BJ (cell line): ENCODE results near the gene VSTM2L. TPM values are rescaled to one million over a fixed set of nuclear protein-coding genes. Genes with fewer than 3 reads are reported as not detected.

Source experiments
- CTCF ChIA-PET: fragments of 350-600 bp; formaldehyde crosslinking; extraction: SDS; loops from one replicate; lab custom pipeline; 2021; ENCODE audit warnings: antibody characterized with exemption, inconsistent platforms; lab: Yijun Ruan, JAX
- POLR2A ChIA-PET: fragments of 300-600 bp; sonication (Branson Sonifier 250); formaldehyde crosslinking; extraction: SDS; loops from one replicate; lab custom pipeline; 2021; ENCODE audit warnings: antibody characterized with exemption; lab: Charles Lee
- DNase-seq: peaks from one replicate; pipeline ENCODE4 v3.0.0-alpha.2; 2011; ENCODE audit warnings: low read depth
- H3K27me3 ChIP-seq: 2 replicates; pipeline ENCODE4 v1.6.0; 2011; ENCODE audit warnings: low read length; ENCODE audit not compliant: control insufficient read depth, insufficient read depth
- H3K36me3 ChIP-seq: 2 replicates; pipeline ENCODE4 v1.5.1; 2011; ENCODE audit warnings: low read length; ENCODE audit not compliant: control insufficient read depth, insufficient read depth
- H3K4me3 ChIP-seq: 2 replicates; pipeline ENCODE4 v1.5.1; 2011; ENCODE audit warnings: low read depth, mild to moderate bottlenecking, control low read depth, low read length
- polyA plus RNA-seq: library from polyadenylated mRNA; depleted of rRNA; stranded (reverse); fragments of >200 nt; gene quantifications from 2 replicates; pipeline ENCODE4 v1.2.3, GENCODE V29; 2011
- TF ChIP-seq, protein P1 (sequence below): IDR thresholded peaks from 2 replicates; pipeline ENCODE4 v1.5.1; 2011; ENCODE audit warnings: low read depth, mild to moderate bottlenecking, control low read depth, inconsistent platforms, low read length, moderate library complexity; ENCODE audit not compliant: insufficient read depth

The VSTM2L gene
- polyA plus RNA-seq, 1 experiment: 1.2 TPM

- Histone ChIP-seq H3K4me3 (no peak overlapping the region), H3K27me3 (peaks cover 11% of the 10 kb centered on the region), H3K36me3 (no peaks in the 10 kb centered on the region)
- POLR2A ChIA-PET: no interaction called here
- CTCF ChIA-PET: no interaction called here
- TF ChIP-seq, protein P1, sequence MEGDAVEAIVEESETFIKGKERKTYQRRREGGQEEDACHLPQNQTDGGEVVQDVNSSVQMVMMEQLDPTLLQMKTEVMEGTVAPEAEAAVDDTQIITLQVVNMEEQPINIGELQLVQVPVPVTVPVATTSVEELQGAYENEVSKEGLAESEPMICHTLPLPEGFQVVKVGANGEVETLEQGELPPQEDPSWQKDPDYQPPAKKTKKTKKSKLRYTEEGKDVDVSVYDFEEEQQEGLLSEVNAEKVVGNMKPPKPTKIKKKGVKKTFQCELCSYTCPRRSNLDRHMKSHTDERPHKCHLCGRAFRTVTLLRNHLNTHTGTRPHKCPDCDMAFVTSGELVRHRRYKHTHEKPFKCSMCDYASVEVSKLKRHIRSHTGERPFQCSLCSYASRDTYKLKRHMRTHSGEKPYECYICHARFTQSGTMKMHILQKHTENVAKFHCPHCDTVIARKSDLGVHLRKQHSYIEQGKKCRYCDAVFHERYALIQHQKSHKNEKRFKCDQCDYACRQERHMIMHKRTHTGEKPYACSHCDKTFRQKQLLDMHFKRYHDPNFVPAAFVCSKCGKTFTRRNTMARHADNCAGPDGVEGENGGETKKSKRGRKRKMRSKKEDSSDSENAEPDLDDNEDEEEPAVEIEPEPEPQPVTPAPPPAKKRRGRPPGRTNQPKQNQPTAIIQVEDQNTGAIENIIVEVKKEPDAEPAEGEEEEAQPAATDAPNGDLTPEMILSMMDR: no peak
- no peak for DNase-seq
Measured at GRCh38 chr20:37954190-37954589, 51.3 kb downstream of the VSTM2L start.

DNA sequence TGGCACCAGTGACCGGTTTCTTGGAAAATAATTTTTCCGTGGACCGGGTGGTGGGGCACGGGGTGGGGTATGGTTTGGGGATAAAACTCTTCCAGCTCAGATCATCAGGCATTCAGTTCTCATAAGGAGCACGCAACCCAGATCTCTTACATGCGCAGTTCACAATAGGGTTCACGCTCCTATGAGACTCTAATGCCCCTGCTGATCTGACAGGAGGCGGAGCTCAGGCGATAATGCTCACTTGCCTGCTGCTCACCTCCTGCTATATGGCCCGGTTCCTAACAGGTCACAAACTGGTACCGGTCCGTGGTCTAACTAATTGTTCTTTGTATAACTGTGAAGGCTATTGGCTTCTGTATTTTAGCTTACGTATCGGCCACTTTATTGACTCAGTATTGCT lies 51.7 kb downstream of the VSTM2L start:
- TF ChIP-seq, protein P1: no peak
- POLR2A ChIA-PET: no interaction called here
- Histone ChIP-seq H3K36me3 (no peaks in the 10 kb centered on the region), H3K4me3 (no peak overlapping the region), H3K27me3 (peaks cover 11% of the 10 kb centered on the region)
- DNase-seq: no peak
- CTCF ChIA-PET: no interaction called here

GRCh38 chr20:37955511-37955910 lies 52.6 kb downstream of the VSTM2L start:
- Histone ChIP-seq H3K27me3 (peaks cover 10% of the 10 kb centered on the region), H3K36me3 (no peaks in the 10 kb centered on the region), H3K4me3 (no peak overlapping the region)
- POLR2A ChIA-PET: no interaction called here
- CTCF ChIA-PET: no interaction called here
- TF ChIP-seq, protein P1: no peak
- no peak for DNase-seq

GRCh38 chr20:37956107-37956585 lies 53.2 kb downstream of the VSTM2L start:
- H3K36me3 ChIP-seq: no peaks in the 10 kb centered on the region
- H3K27me3 ChIP-seq: peaks cover 10% of the 10 kb centered on the region
- ChIA-PET CTCF (no interaction called here), POLR2A (no interaction called here)
- TF ChIP-seq, protein P1: no peak
- DNase-seq: no peak
- no peak overlapping the region for H3K4me3 ChIP-seq

- TF ChIP-seq, protein P1: no peak
- POLR2A ChIA-PET: no interaction called here
- no peak overlapping the region for H3K4me3 ChIP-seq
- no peak for DNase-seq
- H3K36me3 ChIP-seq: no peaks in the 10 kb centered on the region
- CTCF ChIA-PET: interaction anchor here (1.1 kb wide), 1 partner anchor 394 kb away, joined by 3 read pairs; no protein-coding TSS in a partner anchor
- H3K27me3 ChIP-seq: peaks cover 10% of the 10 kb centered on the region
Measured at GRCh38 chr20:37958856-37959520, 56.1 kb downstream of the VSTM2L start.
